A204.1 (cell line): ENCODE results near the gene YWHAQ.
"Not testable (repeated sequence)": the region's sequence is repeated elsewhere in the genome, so short reads cannot be mapped to it uniquely, and the experiment has no call there.

Experiments used
- FAIRE-seq: peaks from 2 replicates; lab custom pipeline; 2012; peaks lifted over from hg19 to GRCh38; lab: Jason Lieb, UNC

The YWHAQ gene

GRCh38 chr2:9552219-9553178, 78.3 kb downstream of the YWHAQ start:
- no peak for FAIRE-seq

DNA sequence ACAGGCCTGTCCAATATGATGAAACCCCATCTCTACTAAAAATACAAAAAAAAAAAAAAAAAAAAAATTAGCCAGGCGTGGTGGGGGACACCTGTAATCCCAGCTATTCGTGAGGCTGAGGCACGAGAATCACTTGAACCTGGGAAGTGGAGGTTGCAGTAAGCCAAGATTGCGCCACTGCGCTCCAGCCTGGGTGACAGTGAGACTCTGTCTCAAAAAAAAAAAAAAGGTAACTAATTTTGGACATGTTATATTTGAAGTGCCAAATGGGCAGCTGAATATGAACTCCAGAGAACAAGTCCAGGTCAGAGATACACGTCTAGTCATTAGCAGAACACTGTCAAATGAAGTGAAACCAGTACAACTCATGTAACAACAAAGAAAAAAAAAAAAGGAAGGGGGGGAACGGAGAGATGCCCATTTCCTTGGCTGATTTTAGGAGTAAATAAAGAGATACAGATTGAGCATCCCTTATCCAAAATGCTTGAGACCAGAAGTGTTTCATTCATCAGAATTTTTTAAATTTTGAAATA, 79.9 kb downstream of the YWHAQ start:
- not testable (repeated sequence) for FAIRE-seq

- no peak for FAIRE-seq
These were observed 81.4 kb downstream of the YWHAQ start for GRCh38 chr2:9549420-9549819.

DNA sequence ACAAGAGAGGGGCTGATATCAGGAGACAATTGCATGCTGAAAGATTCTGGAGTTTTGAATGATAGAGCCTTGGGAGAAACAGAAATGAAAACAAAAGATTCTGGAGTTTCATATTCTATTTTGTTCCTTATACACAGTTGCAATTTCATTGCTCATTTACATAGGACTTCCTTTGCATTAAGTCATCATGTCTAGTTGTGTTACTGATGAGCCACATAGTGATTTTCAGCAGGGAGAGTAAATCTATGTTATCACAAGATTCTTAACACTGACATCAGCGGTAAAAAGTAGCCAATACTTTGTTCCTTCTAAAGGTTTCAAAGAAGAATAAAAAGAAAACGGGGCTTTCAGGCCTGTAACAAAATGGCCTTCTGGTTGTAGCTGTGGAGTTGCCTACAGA, 82.3 kb downstream of the YWHAQ start:
- FAIRE-seq = no peak

- no peak for FAIRE-seq
These were observed 83.4 kb downstream of the YWHAQ start for GRCh38 chr2:9547262-9547991.

DNA sequence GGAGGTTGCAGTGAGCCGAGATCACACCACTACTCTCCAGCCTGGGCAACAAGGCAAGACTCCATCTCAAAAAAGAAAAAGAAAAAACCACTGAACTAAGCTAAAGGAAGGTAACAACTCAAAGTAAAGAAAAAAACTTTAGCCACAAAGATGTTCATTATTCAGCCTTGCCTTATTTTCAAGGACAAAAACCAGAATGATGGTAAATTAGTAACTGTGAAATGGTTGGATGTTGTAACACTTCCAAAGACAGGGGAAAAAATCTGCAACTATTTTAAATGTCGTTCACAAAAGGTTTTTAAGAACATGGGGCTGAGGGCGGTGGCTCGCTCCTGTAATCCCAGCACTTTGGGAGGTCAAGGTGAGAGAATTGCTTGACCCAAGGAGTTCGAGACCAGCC, 85.3 kb downstream of the YWHAQ start:
- FAIRE-seq = no peak

GRCh38 chr2:9543557-9543956, 87.2 kb downstream of the YWHAQ start:
- FAIRE-seq = no peak

DNA sequence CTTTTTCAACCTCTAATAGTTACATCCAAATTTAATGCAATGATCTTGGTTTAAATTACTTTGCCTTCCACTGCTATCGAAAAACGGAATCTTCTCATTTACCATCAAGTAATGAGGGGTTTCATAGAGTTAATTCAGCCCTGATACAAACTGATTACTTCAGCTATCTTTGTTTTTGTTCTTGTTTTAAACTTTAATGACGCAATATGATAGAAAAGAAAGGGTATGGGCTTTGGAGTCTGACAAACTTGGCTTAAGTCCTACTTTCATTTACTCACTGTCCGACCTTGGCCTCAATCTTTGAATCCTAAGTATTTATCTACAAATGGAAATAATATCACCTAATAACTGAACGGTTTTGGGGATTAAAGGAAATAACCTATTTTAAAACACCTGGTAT, 91.3 kb downstream of the YWHAQ start:
- FAIRE-seq = no peak

DNA sequence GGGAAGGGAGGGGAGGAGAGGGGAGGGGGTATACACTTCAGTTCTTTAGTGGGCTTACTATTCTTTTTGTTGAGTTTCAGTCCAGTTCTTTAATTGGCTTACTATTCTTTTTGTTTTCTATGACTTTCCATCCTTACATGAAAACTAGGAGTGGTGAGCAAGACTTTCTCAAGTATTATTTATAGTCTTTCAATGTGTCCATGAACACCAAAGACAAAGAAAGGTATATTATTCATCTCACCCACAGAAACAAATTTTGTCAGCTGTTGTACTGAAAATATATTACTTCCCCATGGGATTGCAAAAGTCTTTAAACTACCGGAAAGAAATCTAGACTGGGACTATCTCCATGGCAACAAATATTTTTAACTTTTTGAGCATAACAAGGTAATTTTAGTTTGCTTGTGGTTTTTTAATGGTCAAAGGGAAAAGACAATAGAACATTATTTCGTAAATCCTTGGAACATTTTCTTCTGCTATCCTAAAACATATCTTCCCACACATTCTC, 92.7 kb downstream of the YWHAQ start:
- no peak for FAIRE-seq

- FAIRE-seq = no peak
These were observed 94.3 kb downstream of the YWHAQ start for GRCh38 chr2:9536504-9536903.

GRCh38 chr2:9535177-9535576, 95.6 kb downstream of the YWHAQ start:
- no peak for FAIRE-seq
